Suprapubic skin (tissue), 4 donors: Measurements from ENCODE around the gene CCDC57.

ENCODE experiments used
- CTCF ChIP-seq, 2 donors: fragments of 200-600 bp in 1 of 2; fragments of 450-650 bp in 1 of 2; sonication (generic) in 1 of 2; IDR thresholded peaks; one replicate each; pipeline ENCODE4 v1.5.1; 2016 to 2019; ENCODE audit warnings: antibody characterized with exemption in 2 of 2, mild to moderate bottlenecking in 1 of 2, moderate library complexity in 1 of 2
- EP300 ChIP-seq: sonication (generic); formaldehyde crosslinking; IDR thresholded peaks from one replicate; pipeline ENCODE4 v1.6.1; 2017; ENCODE audit warnings: antibody characterized with exemption
- POLR2A ChIP-seq, 2 donors: fragments of 450-650 bp; IDR thresholded peaks; one replicate each; pipeline ENCODE4 v1.6.1; 2017; ENCODE audit warnings: antibody characterized with exemption in 2 of 2, mild to moderate bottlenecking in 2 of 2, moderate library complexity in 2 of 2
- POLR2AphosphoS5 ChIP-seq, 3 donors: sonication (generic); formaldehyde crosslinking; IDR thresholded peaks; one replicate each; pipeline ENCODE4 v1.6.1; 2017; ENCODE audit warnings: antibody characterized with exemption in 3 of 3

- TF ChIP-seq POLR2A (IDR thresholded peaks at IDR 0.05) (no peak), CTCF (IDR thresholded peaks at IDR 0.05) (no peak), POLR2AphosphoS5 (IDR thresholded peaks at IDR 0.05) (no peak), EP300 (no peak)
Measured at GRCh38 chr17:82121660-82122629, 90.7 kb downstream of the CCDC57 start.
